ENCODE data around the gene PARVA. TPM values are rescaled to one million over a fixed set of nuclear protein-coding genes. Genes with fewer than 3 reads are reported as not detected.

PARVA gene
- total and polyA plus RNA-seq, 9 of the 15 experiments (the other 6 are each of a cell fraction or from before 2014, with no cell fraction given): 0.11 TPM; not detected in 8

- TF ChIP-seq KLF10 (CRISPR knock-in tag; IDR thresholded peaks at IDR 0.05) (no peak), ZNF318 (IDR thresholded peaks at IDR 0.05; ENCODE audit: borderline replicate concordance in 1 of 2, low read depth in 1 of 2) (no peak), EGR1 (conservative IDR thresholded peaks at IDR 0.05) (peak; percentile 18; the same call in 1 of the 2 replicates)
- POLR2A ChIA-PET: interaction anchor here (0.5 to 0.7 kb wide), 4 partner anchors 10 to 72 kb away, joined by 3 read pairs; no protein-coding TSS in a partner anchor
- CTCF ChIA-PET (ENCODE audit: low intra/inter-chr PET ratio): no interaction called here
- Histone ChIP-seq H3K4me1 (replicated peaks in 1 of 2; ENCODE audit: control insufficient read depth in 2 of 2, insufficient read depth in 2 of 2, low read length in 2 of 2) (no peaks in the 10 kb centered on the region), H3K27me3 (ENCODE audit: control insufficient read depth in 2 of 2, insufficient read depth in 2 of 2, low read length in 2 of 2) (peaks cover 26 to 76% of the 10 kb centered on the region in 2 experiments), H3K9me1 (ENCODE audit: control insufficient read depth, insufficient read depth, low read length) (no peaks in the 10 kb centered on the region), H4K20me1 (replicated peaks; ENCODE audit: control insufficient read depth, insufficient read depth, low read length) (no peaks in the 10 kb centered on the region; the same call in 1 of the 2 replicates), H3K9me3 (replicated peaks; ENCODE audit: control insufficient read depth, insufficient read depth, low read depth, low read length) (no peaks in the 10 kb centered on the region), H2AFZ (ENCODE audit: low read depth, low read length) (no peak overlapping the region), H3K9ac (ENCODE audit: insufficient read depth in 1 of 2, low read depth in 2 of 2, low read length in 2 of 2) (no peak overlapping the region), H3K36me3 (ENCODE audit: control insufficient read depth, insufficient read depth, low read length) (no peaks in the 10 kb centered on the region), H3K79me2 (ENCODE audit: control insufficient read depth, insufficient read depth, low read length) (no peaks in the 10 kb centered on the region), H3K27ac (ENCODE audit: extremely low read depth, low read depth, low read length) (no peak overlapping the region), H3K4me2 (ENCODE audit: insufficient read depth, low read length) (no peak overlapping the region), H3K4me3 (no peak overlapping the region)
- ATAC-seq (no peak), DNase-seq (ENCODE audit: extremely low read depth in 1 of 4, low spot score in 3 of 4) (no peak), FAIRE-seq (no peak)
- in situ Hi-C loops (cut with MboI) (no loop called here), intact Hi-C loops (cut with micrococcal nuclease) (no loop called here)
- 7% methylated on average over 6 of the region's 6 CpGs for WGBS (ENCODE audit: insufficient coverage, low coverage, missing lambda C conversion rate)
- no TSS peak for BruUV-seq (replicated peaks)
Measured at GRCh38 chr11:12540913-12541582, 163.7 kb downstream of the PARVA start.

Measured in K562 (cell line).